Measurements from ENCODE around the gene ST6GALNAC6.
"Not testable (repeated sequence)": the region's sequence is repeated elsewhere in the genome, so short reads cannot be mapped to it uniquely, and the experiment has no call there.

Gene ST6GALNAC6

DNA sequence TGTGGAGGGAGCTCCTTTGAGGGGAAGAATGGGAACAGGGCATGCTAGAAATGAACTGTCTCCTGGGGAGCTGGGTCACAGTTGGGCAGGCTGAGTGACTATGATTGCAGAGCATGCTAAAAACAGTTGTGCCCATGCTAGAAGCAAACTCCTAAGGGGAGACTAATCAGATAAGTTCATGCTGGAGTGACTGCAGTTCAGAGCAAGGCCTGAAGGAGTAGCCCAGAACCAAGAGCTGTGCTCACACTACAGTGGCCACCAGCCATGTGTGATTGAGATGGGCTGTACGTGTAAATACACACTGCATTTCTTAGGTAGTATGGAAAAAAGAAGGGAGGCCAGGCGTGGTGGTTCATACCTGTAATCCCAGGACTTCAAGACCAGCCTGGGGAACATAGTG lies 11.6 kb downstream of the ST6GALNAC6 start:
- no peak for DNase-seq

DNA sequence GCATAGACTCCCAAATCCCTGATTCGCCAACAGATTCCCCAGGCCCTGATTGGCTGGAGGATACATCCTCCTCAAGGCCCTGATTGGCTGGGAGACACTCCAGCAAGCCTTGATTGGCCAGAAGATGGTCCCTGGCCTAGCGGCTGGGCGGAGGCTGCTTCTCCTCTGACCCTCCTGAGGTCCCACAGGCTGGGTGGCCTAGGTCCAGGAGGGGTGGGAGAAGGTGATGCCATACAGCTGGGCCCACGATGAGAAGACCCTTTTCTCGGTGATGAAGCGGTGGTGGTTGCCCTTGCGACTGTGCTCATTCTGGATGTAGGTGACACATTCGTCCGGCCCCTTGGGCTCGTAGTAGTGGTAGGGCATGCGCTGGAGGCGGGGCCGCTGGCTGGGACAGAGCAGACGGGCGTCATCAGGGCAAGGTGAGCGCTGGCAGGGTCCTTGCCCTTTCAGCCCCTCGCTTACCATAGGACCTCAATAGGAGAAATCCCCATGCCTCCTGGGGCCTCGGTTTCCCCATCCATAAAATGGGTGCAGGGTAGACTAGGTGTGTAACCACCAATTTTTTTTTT lies 12.9 kb downstream of the ST6GALNAC6 start:
- no peak for DNase-seq

DNA sequence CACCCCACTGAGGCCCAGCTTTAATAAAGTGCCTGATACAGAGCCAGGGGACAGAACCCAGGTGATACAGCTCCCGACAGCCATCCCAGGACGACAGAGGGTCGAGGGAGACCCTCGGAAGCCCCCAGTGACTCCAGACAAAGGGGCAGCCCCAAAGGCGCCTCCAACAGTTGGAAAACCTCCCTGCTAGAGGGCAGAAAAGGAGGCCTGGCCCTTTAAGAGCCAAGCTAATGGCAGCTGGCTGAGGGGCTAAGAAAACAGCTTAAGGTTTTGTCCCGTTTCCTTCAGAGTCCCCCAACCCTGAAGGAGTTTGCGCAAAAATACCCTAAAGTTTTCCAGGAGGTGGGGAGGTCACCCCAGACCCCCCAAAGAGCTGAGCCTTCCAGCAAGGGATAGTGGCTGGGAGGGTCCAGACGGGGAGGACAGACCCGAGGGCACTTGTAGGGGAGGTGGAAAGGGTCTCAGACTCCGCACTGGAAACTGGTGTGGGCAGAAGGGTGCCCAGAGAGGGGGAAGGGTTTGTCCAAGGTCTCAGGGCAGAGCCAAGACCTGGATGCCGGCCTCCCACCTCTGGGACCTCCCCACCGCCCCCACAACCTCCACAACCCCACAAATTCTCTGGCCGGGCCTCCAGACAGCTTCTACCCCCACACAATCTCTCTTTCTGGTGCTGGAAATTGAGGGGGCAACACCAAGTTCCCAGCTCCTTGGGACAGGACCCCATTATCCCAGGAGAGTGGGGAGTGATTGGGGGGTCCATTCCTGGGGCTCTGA lies 13.7 kb downstream of the ST6GALNAC6 start:
- DNase-seq: no peak

DNA sequence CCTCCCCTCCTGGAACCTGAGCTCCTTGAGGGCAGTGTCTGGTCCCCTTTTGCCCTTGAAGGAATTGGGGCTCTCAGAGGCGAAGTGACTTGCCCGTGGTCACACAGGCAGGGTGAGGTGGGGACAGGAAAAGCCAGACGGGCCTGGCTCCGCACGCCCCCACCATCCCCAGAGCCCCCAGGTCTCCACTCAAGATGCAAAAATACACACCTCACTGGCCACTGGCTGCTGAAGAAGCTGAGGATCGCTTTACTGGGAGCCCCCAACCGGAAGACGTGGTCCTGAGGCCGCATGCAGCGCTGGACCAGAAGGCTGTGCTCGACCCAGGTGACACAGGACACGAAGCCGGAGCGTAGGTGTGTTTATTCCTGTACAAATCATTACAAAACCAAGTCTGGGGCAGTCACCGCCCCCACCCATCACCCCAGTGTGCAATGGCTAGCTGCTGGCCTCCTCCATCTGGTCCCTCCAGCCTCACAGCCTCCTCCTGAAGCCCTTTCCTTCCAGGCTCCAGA lies 14.4 kb downstream of the ST6GALNAC6 start:
- no peak for DNase-seq

DNA sequence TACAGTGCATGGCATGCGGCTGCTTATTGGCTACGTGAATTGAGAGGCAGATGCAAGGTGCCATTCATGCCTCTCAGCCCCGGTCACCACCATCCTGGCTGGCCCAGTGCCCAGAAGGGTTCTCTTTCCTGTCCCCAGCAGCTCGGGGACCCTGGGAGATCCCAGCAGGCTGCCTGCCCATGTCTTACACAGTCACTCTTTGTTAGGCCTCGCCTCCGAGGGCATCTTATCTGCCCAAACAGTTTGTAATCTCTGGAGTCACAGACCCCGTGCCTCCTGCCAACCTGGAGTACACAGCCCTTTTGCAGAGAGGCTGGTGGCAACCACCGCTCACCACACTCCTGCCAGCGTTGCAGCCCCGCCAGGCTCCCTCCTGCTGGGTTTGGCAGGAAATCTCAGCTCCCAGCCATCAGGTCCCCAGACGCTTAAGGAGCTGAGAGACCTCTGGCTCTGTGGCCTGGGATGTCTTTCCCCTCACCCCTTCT lies 14.9 kb downstream of the ST6GALNAC6 start:
- DNase-seq: no peak

DNA sequence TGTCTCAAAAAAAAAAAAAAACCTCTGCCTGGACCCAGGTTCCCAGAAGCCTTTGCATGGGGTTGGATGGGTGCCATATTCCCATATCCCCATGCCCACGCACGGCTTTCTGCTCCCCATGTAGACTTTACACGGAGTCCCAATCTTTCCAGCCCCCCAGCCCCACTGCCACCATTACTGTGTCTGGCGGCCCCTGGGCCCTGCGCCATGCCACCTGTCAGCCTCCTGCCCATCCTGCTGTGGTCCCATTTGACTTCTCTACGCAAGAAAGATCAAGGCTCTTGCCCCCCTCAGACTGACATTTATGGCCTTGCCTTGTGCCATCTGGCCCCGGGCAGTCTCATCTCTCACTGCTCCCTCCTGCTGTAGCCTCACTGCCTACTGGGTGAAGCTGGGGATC lies 15.4 kb downstream of the ST6GALNAC6 start:
- DNase-seq: no peak

DNA sequence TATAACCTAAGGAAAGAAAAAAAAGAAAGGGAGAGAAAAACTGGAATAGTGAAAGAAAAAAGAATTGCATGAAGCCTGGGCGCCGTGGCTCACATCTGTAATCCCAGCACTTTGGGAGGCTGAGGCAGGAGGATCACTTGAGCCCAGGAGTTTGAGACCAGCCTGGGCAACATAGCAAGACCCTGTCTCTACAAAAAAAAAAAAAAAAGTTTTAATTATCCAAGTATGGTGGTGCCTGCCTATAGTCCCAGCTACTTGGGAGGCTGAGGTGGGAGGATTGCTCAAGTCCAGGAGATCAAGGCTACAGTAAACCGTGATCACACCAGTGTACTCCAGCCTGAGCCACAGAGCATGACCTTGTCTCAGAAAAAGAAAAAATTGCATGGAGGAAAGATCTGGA lies 17.7 kb downstream of the ST6GALNAC6 start:
- not testable (repeated sequence) for DNase-seq

DNA sequence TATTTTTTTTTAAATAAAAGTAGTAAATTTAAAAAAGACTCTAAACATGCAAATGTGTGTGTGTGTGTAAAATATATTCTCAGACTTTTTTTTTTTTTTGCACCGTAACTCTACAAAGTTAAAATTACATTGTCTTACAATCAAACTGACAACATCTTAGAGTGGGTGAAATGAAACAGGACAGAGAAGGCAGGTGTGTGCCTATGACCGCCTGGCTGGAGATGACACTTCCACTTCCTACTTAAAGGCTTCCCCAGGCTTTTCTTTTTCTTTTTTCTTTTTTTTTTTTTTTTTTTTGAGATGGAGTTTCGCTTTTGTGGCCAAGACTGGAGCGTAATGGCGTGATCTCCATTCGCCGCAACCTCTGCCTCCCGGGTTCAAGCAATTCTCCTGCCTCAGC lies 19.3 kb downstream of the ST6GALNAC6 start:
- no peak for DNase-seq

DNA sequence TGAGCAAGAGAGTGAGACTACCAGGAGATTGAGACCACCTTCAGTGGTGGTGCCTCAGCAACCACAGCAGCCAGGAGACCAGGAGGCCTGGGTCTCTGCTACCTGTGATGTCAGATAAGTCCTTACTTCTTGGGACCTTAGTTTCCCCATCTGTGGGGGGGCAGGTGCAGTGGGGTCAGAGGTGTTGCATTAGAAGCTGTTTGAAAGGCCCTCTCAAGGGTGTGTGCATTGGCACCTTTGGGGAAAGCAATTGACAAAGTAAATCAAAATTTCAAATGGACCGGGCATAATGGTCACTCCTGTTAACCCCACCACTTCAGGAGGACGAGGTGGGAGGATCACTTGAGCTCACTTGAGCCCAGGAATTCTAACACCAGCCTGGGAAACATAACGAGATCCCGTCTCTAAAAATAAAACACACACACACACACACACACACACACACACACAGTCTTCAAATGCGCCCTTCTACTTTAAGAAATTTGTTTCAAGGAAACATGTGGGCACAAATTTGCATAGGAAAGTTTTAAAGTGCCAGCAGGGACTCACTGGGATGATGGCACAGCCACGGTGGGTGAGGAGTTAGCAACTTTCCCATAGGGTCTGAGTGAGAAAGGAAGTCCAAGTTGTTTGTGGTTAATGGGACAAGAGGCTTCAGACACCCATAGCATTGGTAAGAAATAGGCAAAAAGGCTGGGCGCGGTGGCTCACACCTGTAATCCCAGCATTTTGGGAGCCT lies 20.6 kb downstream of the ST6GALNAC6 start:
- DNase-seq: no peak

DNA sequence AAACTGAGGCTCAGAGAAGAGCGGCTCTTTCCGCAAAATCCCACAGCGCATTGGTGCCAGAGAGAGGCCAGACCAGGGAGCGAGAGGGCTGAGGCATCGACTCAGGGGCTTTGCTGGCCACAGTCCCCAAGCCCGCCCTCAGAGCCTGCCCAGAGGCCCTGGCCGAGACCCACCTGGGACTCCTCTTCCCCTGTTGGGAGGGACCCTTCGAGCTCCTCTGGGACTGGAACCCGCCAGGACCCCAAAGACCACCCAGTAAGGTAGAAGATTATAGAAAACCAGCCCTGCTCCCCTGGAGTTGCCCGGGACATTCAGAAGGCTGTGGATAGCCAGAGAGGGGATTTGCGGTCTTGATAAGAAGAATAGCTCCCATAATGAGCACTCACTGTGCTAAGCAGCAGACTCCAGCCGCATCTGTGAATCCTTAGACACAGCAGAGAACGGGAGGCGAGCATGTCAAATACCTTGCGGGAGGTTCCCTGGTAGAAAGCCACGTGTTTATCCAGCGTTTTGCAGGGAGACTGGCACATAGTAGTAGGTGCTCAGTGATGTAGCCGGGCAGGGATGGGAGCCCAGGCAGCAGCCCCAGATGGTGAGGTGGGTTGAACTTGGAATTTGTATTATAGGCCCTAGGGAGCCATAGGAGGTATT lies 21.3 kb downstream of the ST6GALNAC6 start:
- DNase-seq: no peak

DNA sequence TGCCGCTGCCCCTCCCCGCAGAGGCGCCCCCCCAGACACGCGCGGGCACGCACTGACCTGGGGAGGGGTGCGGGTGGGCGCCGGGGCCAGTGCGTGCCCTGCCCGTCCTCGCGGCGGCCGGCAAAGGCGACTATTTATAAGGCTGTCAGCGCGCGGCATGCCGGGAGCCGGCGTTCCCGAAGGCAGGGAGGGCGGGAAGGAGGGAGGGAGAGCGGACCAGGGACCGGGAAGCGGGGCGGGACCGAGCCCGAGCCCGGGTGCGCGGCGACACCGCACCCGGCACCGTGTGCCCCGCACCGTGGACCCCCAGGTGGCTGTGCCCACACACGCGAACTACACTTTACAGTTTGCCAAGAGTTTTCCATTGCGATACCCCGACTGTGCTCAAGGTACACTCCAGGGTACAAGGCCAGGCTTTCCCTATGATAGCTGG lies 21.8 kb downstream of the ST6GALNAC6 start, which contains the start of gene AK1:
AK1 (minus strand) TSS at position 110 of the 433 bp plus-strand sequence. CDS start 3,058 bp downstream, outside the sequence.
- peak; percentile 17 for DNase-seq

DNA sequence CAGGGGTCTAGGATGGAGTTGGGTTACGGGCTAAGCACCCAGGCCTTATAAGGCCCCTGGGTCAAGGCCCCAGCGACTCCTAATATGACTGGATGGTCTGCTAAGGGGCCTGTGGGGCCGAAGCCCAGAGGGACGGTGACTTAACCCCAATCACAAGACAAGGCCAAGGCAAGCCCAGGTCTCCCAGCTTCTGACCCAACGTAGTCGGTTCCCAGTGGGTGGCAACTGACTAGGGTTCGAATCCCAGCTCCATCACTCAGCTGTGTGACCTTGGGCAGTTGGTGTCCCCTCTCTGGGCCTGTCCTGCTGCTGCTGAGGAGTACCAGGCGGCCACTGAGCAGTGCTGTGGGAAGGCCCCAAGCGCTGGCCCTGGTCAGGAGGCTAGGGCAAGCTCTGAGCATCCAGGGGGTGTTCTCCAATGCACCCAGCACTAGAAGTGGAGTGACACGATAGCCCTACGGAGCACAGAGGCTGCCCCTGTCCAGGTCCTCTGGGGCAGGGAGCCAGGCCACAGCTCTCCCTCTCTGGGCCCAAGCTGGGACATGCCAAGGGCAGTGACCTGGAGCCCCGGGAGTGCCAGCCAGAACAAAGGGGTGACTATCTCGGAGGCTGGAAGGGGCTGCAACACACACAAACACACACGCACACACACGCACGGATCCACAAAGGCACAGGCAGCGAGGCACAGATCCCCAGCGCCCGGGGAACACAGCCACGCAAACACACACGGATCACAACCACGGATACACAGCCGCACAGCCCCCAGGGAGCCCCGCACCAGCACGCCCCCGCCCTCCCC lies 22.4 kb downstream of the ST6GALNAC6 start:
- DNase-seq: no peak

DNA sequence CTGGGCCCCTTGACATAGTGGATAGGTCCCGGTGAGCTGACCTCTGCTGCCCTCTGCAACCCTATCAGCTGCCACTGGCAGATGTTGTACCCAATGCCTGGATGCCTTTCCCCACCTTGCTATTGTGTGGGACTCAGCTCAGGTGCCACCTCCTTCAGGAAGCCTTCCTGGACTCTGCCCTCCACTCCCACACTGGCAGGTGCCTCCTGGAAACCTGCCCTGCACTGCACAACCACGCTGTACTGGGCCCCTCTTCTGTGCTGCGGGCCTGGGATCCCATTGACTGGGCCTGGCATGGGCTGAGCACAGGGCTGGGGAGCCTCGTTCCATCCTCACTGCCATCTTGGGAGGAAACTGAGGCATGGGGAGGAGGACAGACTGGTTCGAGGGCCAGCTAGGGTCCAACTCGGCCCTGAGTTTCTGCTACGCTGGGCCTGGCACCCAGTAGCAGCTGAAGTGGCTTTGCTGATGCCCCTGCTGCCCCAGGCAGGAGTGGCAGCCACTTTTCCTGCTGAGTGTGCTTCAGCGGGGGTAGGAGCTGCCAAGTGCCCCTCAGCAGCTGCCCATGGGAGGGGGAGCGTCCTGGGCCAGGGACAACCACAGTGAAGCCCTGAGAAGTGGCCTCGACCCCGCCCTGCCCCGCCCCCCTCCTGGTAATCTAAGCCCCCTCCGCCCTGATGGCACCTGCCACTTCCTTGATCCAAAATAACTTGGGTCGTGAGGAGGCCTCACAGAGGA lies 23.2 kb downstream of the ST6GALNAC6 start:
- no peak for DNase-seq

DNA sequence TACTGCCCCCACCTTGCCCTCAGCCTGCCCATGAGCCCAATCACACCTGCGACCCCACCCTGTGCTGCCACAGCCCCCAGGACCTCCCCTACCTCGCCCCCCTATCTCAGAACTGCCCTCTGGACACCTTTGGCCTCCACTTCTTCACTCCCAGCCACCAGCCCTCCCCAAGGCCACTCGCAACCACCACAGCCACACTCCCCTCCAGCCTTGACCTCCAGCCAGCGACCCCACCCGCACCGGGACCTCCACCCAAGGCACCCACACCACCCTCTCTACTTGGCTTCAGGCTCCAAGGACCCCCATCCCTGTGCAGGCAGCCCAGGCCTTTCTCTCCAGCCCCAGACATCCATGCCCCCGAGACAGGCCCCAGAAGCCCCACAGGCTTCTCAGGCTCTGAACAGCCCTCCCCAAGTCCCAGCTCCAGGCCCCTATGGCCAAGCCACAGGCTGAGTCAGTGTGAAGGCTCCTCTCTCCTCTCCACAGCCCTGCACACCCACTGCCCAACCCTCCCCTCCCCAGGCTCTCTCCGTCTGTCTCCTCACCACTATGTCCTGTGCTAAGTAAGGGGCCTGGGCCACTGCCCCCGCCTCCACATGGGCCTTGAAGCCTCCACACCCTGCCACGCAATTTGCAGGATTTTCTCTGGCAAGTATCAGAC lies 24.0 kb downstream of the ST6GALNAC6 start:
- no peak for DNase-seq

DNA sequence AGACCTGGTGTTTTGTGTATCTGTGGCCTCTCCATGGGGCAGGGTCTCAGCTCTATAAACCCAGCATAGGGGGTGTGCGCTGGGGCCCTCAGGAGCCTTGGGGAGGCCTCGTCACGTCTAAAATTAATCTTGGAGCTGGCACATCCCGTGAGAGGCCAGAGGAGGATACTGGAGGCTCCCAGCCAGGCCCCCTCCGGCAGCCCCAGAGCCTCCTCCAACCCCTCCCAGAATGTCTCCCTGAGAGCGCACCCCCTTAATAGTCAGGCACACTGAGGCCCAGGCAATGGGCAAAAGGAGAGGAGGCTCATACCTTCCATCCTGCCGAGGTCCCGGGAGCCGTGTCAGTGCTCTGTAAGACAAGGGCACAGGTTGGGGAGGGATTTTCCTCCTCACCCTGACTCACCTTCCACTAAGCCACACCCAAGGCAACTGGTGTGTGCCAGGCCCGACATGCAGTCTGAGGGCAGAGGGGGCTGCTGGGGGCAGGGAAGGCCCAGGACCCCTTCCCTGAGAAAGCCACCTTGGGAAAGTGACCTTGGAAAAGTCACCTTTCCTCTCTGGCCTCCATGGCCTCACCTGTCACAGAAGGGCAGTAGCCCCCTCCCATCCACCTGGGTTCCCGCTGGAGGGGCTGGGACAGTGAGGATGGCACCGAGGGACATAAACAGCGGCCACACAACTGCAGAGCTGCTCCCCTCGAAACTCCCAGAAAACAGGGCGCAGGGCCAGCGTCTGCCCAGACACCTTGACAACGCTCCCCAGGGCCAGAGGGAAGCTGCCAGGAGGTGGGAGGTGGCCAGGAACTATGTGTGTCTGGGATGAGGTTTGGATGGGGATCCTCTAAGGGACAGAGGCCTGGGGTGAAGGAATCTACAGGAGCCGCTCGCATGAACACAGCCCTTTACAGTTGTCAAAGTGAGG lies 24.8 kb downstream of the ST6GALNAC6 start:
- DNase-seq: no peak

DNA sequence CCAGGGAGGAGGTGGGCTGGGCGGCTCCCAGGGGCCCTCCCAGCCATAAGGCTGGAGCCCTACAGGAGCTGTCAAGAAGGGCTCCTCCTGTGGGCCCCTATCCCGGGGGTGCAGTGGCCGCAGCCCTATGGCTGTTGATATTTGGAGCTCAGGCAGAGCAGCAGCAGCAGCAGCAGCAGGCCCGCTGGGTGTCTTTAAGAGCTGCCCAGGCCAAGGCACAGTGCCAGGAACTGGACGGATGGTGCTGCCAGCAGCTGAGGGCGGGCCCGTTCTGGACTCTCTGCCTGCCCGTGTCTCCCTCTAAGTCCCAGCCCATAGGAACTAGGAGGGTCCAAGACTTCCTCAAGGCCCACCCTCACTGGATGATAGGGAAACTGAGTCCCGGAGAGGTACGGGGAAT lies 25.5 kb downstream of the ST6GALNAC6 start:
- no peak for DNase-seq

DNA sequence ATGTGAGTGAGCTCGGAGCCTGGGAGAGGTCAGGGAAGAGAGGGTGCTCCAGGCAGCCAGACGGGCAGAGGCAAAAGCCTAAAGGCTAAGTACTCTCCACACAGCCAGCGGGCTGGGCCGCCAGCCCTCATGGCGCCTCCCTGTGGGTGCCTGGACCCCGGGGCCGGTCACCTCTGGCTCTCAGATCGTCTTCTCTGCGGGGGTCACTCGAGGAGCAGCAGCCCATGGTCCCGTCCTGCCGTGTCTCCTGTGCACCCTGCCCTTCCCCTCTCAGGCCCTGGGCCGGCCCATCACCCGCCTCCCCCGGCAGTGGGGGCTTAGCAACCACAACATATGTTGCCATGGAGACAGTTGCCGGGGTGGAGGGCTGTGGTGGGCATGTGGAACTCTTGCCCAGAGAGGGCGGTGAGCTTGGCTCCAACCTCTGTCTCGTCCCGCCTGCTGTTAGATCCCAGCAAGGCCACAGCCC lies 26.1 kb downstream of the ST6GALNAC6 start:
- DNase-seq: no peak

DNA sequence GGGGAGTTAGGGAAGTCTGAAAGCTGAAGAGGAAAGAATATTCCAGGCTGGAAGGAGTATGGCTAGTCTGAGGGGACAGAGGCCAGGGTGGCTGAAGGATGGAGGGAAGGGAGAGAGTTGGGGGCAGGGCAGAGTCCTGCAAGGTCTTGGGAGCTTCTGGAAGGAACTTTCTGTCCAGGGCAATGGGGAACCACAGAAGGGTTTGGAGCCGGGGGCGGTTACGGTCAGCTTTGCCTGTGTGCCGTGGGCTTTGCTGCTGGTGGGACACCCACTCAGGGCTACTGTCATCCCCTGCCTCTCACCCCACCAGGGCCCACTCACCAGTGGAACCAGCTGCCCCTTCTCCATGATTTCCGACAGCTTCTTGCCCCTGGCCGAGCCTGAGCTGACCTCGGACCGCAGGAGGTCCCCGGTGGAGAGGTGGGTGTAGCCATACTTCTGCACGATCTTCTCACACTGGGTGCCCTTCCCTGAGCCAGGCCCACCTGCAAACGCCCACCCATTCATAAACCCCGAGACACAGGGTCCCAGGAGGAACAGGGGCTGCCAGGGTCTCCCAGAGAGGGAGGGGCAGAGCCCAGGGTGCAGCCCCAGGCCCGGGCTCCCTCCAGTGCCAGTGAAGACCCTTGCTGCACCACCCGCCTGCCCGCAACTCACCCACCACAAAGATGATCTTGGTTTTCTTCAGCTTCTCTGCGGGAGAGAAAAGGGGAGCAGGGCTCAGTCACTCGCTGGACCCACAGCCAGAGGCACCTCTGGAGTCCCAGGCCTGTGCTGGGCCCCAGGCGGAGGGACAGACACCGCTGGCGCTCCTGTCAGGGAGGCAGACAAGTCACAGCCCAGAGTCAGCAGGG lies 26.8 kb downstream of the ST6GALNAC6 start:
- no peak for DNase-seq
